ENCODE measurements around the gene CRISP1.

CRISP1 gene

GRCh38 chr6:49839162-49839561 lies 27.2 kb downstream of the CRISP1 start:
- no peak for DNase-seq

GRCh38 chr6:49835140-49835539 lies 31.2 kb downstream of the CRISP1 start:
- DNase-seq = no peak

GRCh38 chr6:49833386-49833785 lies 32.9 kb downstream of the CRISP1 start:
- no peak for DNase-seq

- no peak for DNase-seq
Measured at GRCh38 chr6:49826743-49827406, 39.5 kb downstream of the CRISP1 start.

DNA sequence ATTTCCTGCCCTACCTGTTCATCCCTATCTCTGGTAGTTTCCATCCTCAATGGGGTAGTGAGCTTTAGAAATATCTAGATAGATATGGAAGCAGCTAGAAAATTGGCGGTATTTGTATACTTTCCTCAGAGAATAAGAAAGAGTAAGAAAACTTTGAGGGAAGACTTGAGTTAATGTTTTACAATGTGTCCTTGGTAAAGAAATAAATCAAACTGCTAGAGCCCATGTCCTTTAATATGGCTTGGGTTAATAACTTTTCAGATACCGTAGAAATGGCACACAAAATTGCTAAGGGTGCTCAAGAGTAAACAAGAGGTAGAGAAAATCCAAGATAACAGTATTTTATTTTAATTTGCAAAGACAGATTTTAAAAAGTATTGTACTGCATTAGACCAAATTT lies 51.2 kb downstream of the CRISP1 start:
- no peak for DNase-seq

GRCh38 chr6:49813248-49813647 lies 53.1 kb downstream of the CRISP1 start:
- DNase-seq = no peak

GRCh38 chr6:49806145-49806544 lies 60.2 kb downstream of the CRISP1 start:
- no peak for DNase-seq

DNA sequence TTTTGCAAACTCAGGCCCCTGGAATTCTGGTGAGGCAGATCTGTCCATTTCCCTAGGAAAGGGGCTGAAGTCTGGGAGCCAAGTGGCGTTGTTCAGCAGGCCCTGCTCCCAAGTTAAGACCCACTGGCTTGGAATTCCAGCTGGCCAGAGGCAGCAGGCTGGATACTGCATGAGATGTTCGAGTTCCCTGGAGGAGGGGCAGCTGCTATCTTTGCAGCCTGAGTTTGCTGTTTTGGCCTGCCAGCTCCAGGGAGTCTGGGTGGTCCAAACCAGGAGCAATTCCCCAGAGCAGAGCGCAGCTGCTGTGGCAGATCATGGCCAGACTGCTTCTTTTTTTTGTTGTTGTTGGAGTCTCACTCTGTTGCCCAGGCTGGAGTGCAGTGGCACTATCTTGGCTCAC lies 61.1 kb downstream of the CRISP1 start:
- DNase-seq = no peak

DNA sequence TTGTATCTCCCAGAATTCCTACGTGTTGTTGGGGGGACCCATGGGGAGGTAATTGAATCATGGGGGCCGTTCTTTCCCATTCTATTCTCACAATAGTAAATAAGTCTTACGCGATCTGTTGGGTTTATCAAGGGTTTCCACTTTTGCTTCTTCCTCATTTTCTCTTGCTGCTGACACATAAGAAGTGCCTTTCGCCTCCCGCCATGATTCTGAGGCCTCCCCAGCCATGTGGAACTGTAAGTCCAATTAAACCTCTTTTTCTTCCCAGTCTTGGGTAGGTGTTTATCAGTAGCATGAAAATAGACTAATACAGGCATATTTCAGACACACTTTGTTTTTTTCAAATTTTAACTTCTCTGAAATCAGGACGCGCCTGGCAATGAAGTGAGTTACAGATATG lies 64.8 kb downstream of the CRISP1 start:
- no peak for DNase-seq

DNA sequence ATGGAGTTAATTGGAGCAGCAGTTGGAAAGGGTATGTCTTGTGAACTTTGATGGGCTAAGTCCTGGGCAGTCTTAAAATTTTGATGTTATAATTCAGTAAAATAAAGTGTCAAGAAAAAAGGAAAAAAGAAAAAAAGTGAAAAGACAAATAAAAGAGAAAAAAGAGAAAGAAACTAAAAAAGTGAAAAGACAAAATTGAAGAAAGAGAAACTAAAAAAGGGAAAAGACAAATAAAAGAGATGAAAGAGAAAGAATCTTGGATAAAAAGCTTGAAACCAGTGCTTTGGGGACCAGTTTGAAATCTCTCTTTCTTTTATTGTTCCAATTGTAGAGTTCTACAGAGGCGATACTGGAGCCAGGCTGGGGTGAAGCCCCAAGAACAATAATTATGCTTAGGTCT lies 67.2 kb downstream of the CRISP1 start:
- DNase-seq = no peak

DNA sequence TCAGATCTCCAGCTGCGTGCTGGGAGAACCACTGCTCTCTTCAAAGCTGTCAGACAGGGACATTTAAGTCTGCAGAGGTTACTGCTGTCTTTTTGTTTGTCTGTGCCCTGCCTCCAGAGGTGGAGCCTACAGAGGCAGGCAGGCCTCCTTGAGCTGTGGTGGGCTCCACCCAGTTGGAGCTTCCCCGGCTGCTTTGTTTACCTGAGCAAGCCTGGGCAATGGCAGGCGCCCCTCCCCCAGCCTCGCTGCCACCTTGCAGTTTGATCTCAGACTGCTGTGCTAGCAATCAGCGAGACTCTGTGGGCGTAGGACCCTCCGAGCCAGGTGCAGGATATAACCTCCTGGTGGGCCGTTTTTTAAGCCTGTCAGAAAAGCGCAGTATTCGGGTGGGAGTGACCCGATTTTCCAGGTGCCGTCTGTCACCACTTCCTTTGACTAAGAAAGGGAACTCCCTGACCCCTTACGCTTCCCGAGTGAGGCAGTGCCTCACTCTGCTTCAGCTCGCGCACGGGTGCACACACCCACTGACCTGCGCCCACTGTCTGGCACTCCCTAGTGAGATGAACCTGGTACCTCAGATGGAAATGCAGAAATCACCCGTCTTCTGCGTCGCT lies 69.4 kb downstream of the CRISP1 start:
- DNase-seq = peak; percentile 86

DNA sequence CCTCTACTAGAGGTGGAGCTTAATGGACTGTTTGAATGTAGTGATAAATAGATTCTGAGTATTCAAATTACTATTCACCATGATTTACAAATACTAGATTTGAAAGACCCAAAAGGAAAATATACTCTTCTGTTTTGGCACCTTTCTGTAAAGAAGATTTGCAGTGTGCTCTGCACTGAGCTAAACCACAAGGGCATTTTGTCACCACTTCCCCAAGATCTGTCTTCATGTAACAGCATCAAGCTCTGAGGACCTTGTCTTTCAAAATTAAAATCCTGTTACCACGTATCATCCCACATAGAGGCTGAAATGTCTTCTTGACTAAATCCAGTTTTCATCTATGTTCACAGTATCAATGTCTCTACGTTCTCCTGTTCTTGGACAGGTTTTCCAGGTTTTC lies 76.0 kb downstream of the CRISP1 start:
- no peak for DNase-seq

- DNase-seq = peak; percentile 14
Measured at GRCh38 chr6:49787176-49787575, 79.2 kb downstream of the CRISP1 start, which contains the start of gene PGK2. PGK2 (minus strand) TSS chr6:49787285; CDS start chr6:49787187, 98 bp downstream.

DNA sequence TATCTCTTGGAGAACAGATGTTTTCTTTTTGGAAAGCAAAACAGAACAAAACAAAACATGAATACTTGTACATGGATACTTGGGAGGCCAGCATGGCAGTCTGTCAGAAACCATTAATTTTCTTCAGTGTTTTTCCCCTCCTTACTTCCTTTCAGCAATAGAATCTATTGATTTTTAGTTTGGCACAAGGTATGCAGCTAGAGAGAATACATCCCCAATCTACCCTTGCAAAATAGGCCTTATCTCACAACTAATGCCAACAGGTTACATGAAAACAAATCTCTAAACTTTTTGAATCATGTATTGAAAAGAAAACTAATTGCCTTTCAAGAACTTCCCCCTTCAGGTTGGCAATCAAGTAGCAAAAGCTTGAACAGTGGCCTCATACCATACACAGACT lies 82.1 kb downstream of the CRISP1 start:
- DNase-seq = no peak

Measured in NCI-H69 (cell line).